Heart left ventricle (tissue), 13 donors: Measurements from ENCODE around the gene EMX2.

Source experiments
- POLR2A ChIP-seq, 2 donors: fragments of 450-650 bp; IDR thresholded peaks; one replicate each; pipeline ENCODE4 v1.6.1; 2017; ENCODE audit warnings: antibody characterized with exemption in 2 of 2, mild to moderate bottlenecking in 2 of 2, moderate library complexity in 2 of 2
- TF ChIP-seq, protein P1 (sequence below), 12 donors: fragments of 200-600 bp; sonication (generic) in 4 of 12; IDR thresholded peaks; one replicate each; pipeline versions ENCODE4 v1.5.0 to v1.8.0; 2018 to 2022; ENCODE audit warnings: antibody characterized with exemption in 12 of 12, mild to moderate bottlenecking in 5 of 12
- donor health status: ischemic (EF 13 %, LVEDD 7.1; RV severe dilation, severe dysfunction).
- donor health status: DM: no; HTN: yes; CAD: no.
- donor health status: DM: no; HTN: no; CAD: no.
- donor health status: ischemic (EF 25% LVEDD 6.9; RV normal size, moderate dysfunction).
- donor health status: ischemic (EF 25% LVEDD 5.7; RV mildly dilated, moderate dysfunction).
- donor health status: ischemic (EF 35%, LVEDD 5.7; RV mildly dilated, moderate dysfunction).
- donor health status: nonischemic (EF 11% LVEDD 7.7; RV severe dilation, severe dysfunction).
- donor health status: DM: yes; HTN: yes; CAD: no.
- donor health status: PGD.
- donor health status: ischemic (EF 29% LVEDD 5.4; RV normal size, mild dysfunction).
- donor health status: nonischemic (EF 23%, LVEDD 6.1; RV moderate dilation, normal function).

DNA sequence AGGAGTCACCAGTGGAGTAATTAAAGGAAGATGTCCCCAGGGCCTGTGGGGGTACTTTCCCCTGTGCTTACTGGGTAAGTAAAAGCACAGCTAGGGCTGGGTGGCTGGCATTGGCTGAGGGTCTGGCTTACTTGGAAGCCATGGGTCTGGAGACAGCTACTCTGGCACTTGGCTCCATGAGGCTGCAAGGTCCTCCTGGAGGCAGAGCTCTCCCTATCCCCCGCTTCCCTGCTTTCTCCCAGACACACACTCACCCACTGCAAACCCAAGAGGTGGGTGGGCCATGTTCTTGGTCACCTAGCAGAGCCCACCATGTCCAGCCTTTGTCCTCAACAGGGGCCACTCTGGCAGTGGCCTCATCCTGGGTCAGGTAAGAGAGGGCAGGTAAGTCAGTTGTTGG is 13.3 kb downstream of the EMX2 start:
- TF ChIP-seq, protein P1, sequence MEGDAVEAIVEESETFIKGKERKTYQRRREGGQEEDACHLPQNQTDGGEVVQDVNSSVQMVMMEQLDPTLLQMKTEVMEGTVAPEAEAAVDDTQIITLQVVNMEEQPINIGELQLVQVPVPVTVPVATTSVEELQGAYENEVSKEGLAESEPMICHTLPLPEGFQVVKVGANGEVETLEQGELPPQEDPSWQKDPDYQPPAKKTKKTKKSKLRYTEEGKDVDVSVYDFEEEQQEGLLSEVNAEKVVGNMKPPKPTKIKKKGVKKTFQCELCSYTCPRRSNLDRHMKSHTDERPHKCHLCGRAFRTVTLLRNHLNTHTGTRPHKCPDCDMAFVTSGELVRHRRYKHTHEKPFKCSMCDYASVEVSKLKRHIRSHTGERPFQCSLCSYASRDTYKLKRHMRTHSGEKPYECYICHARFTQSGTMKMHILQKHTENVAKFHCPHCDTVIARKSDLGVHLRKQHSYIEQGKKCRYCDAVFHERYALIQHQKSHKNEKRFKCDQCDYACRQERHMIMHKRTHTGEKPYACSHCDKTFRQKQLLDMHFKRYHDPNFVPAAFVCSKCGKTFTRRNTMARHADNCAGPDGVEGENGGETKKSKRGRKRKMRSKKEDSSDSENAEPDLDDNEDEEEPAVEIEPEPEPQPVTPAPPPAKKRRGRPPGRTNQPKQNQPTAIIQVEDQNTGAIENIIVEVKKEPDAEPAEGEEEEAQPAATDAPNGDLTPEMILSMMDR (IDR thresholded peaks at IDR 0.05), result no peak
- TF ChIP-seq POLR2A (IDR thresholded peaks at IDR 0.05), result no peak
